HG03139 (cell line): ENCODE data around the gene ZNF525.
"Not testable (repeated sequence)": the region's sequence is repeated elsewhere in the genome, so short reads cannot be mapped to it uniquely, and the experiment has no call there.

Experiments used
- ATAC-seq: cut with Tn5 transposase; IDR thresholded peaks from one replicate; pipeline ENCODE4 v1.9.1; 2021; ENCODE audit not compliant: unreplicated experiment

The ZNF525 gene

GRCh38 chr19:53394974-53395839, 29.7 kb downstream of the ZNF525 start, which contains the start of gene ZNF765:
Gene ZNF765, plus strand, starts transcription at chr19:53395149. Its CDS starts 2,867 bp downstream, at chr19:53398016.
- peak; percentile 74 for ATAC-seq

- ATAC-seq, result not testable (repeated sequence)
Measured at GRCh38 chr19:53395840-53396524, 30.5 kb downstream of the ZNF525 start.

DNA sequence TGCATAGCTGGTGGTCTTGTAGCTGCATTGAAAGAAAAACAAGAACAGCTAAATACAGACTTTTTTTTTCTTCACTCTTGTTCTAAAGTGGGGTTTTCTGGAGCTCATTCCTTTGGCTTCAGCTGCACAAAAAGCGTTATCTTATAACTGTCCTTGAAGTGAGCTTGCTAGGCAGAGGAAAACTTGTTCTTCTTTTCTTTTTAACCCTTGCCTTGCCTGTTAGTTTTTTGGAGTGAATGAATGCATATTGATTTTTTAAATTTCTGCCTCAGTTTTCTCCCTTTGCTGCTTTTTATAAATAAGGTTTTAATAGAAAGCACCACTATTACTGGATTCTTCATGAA, 31.0 kb downstream of the ZNF525 start:
- ATAC-seq, result no peak

DNA sequence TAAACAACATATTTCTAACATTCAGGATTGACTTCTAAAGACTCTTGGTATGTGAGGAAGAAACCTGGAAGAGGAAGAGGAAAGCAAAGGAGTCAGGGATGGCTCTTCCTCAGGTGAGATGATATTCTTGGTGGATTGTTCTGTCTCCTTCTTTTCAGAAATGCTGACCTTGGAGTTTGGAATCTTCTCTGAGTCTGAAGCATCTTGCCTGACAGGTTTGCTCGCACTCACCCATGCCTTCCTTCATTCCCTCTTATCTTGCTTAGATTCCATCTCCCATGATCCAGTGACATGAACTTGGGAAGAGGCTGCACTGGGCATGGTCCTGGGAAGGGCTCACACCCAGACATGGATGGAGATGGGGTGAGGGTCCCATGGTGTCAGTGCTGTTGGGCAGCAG, 32.4 kb downstream of the ZNF525 start:
- ATAC-seq, result not testable (repeated sequence)

DNA sequence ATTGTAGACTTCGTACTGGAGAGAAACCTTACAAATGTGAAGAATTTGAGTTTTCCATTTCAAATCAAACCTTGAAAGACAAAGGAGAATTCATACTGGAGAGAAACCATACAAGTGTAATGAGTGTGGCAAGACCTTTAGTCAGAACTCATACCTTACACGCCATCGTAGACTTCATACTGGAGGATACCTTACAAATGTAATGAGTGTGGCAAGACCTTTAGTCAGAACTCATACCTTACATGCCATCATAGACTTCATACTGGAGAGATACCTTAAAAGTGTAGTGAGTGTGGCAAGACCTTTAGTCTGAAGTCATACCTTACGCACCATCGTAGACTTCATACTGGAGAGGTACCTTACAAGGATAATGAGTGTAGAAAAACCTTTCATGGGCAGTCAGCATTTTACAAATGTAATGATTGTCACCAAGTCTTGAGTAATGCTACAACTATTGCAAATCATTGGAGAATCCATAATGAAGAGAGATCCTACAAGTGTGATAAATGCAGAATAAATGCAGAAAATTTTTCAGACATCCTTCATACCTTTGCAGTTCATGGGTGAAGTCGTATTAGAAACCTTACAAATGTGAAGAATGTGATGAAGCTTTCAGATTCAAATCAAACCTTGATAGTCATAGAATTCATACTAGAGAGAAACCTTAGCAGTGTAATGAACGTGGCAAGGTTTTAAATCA, 44.1 kb downstream of the ZNF525 start:
- no peak for ATAC-seq

DNA sequence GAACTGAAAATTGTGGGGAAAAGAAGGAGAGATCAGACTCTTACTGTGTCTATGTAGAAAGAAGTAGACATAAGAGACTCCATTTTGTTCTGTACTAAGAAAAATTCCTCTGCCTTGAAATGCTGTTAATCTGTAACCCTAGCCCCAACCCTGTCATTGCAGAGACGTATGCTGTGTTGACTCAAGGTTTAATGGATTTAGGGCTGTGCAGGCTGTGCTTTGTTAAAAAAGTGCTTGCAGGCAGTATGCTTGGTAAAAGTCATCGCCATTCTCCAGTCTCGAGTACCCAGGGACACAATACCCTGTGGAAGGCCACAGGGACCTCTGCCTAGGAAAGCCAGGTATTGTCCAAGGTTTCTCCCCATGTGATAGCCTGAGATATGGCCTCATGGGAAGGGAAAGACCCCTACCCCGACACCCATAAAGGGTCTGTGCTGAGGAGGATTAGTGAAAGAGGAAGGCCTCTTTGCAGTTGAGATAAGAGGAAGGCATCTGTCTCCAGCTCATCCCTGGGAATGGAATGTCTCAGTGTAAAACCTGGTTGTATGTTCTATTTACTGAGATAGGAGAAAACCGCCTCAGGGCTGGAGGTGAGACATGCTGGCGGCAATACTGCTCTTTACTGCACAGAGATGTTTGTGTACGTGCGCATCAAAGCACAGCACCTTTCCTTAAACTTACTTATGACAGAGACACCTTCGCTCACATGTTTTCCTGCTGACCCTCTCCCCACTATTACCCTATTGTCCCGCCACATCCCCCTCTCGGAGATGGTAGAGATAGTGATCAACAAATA, 55.2 kb downstream of the ZNF525 start:
- ATAC-seq, result not testable (repeated sequence)

DNA sequence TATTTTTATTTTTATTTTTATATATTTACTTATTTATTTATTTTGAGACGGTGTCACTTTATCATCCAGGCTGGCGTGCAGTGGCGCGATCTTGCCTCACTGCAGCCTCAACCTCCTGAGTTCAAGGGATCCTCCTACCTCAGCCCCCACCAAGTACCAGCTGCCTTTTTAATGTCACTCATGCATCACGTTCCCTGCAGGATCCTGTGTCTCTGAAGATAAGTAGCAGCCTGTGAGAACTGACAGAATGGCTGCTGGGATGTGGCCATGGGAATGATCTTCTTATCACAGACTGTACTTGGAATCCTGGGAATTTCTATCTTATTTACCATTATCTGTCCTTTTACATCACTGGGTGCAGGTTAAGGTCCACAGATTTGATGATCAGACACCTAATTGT, 57.0 kb downstream of the ZNF525 start:
- no peak for ATAC-seq

DNA sequence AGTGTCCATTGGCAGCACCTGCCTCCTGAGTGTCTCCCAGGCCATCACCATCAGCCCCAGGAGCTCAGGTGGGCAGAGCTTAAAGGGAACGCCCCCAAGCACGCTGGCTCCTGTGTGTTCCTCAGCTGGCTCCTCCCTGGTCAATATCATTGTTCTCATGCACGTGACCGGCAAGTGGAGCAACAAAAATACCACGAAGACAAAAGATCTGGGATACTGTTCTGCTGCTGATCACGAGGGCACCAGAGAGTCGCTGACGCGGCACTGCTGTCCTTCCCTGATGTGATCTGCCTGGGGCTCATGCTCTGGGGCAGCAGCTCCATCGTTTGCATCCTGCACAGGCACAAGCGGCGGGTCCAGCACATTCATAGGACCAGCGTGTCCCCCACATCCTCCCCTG, 57.6 kb downstream of the ZNF525 start:
- ATAC-seq, result not testable (repeated sequence)

DNA sequence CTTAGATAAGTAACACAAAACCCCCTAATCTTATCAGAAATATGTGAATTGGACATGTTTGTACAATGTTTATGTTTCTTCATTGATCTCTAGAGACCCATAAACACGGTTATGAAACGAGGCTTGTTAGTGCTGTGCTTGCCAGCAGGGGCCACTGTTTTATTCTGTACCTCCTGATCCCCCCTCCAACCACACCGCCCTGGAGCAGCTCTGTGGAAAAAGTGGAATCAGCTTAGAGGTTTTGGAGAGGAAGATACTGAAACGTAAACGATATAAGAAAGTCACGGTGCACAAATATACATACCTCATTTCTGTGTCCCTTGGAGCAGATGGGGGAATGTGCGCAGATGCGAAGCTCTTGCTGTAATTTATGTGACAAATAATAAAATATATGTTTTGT, 58.2 kb downstream of the ZNF525 start:
- ATAC-seq, result not testable (repeated sequence)

- ATAC-seq, result no peak
Measured at GRCh38 chr19:53424968-53425597, 59.6 kb downstream of the ZNF525 start.

- ATAC-seq, result peak; percentile 91
Measured at GRCh38 chr19:53431399-53432087, 66.0 kb downstream of the ZNF525 start, which contains the start of gene ZNF761. Gene ZNF761, plus strand, starts transcription at chr19:53431984. Its CDS starts 15,285 bp downstream, at chr19:53447269.

GRCh38 chr19:53432088-53432661, 66.7 kb downstream of the ZNF525 start:
- peak; percentile 24 for ATAC-seq
